NB4 (cell line): ENCODE results near the gene RPTOR.

ENCODE experiments used
- DNase-seq: peaks from one replicate; pipeline ENCODE4 v3.0.0; 2010; ENCODE audit warnings: low read depth
- H3K4me3 ChIP-seq: one replicate; pipeline ENCODE4 v1.5.1; 2011; ENCODE audit warnings: mild to moderate bottlenecking, low read depth, low read length, moderate library complexity
- CTCF ChIP-seq: IDR thresholded peaks from one replicate; pipeline ENCODE4 v1.5.1; 2012; ENCODE audit warnings: low read depth, low read length
- MYC ChIP-seq: IDR thresholded peaks from 2 replicates; pipeline ENCODE4 v1.6.1; 2011; ENCODE audit warnings: low read depth, low read length
- POLR2A ChIP-seq: IDR thresholded peaks from 2 replicates; pipeline ENCODE4 v1.6.1; 2011; ENCODE audit warnings: mild to moderate bottlenecking; ENCODE audit not compliant: insufficient read length; ENCODE audit errors: extremely low read depth
- TF ChIP-seq, protein P1 (sequence below): IDR thresholded peaks from 2 replicates; pipeline ENCODE4 v1.6.1; 2011; ENCODE audit warnings: low read depth, low read length

Gene RPTOR

DNA sequence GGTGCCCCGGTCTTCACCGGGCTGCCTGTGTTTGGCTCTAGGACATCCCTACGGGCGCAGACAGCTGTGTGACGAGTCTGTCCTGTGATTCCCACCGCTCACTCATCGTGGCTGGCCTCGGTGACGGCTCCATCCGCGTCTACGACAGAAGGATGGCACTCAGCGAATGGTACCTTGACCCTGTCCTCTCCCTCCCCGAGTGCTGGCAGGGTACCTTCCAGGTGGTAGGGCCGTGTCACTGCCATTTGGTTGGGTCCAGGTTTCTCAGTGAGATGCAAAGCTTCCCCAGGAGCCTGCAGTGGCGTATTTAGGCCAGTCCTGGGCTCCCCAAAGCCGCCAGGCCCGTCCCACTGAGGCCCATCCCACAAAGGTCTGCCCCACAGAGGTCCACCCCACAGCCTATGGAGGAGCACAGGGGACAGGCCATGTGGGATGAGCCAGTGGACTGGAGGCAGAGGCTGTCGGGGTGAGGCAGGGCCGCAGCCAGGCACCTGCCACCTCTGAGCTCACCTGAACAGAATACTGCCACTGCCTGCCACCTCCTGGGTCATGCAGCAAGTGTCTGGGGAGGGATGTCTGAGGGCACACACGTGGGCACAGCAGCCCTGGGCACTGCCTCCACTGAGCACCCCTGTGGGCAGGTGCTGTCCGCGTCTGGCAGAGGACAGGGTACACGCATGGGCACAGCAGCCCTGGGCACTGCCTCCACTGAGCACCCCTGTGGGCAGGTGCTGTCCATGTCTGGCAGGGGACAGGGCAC lies 415.6 kb downstream of the RPTOR start:
- TF ChIP-seq, protein P1, sequence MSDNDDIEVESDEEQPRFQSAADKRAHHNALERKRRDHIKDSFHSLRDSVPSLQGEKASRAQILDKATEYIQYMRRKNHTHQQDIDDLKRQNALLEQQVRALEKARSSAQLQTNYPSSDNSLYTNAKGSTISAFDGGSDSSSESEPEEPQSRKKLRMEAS, result no peak
- TF ChIP-seq POLR2A (no peak), CTCF (no peak), MYC (no peak)
- DNase-seq, result no peak
- H3K4me3 ChIP-seq, result no peak overlapping the region

- TF ChIP-seq, protein P1, result no peak
- TF ChIP-seq CTCF (no peak), MYC (no peak), POLR2A (no peak)
- no peak overlapping the region for H3K4me3 ChIP-seq
- DNase-seq, result no peak
These were observed 416.3 kb downstream of the RPTOR start for GRCh38 chr17:80960797-80961452.

DNA sequence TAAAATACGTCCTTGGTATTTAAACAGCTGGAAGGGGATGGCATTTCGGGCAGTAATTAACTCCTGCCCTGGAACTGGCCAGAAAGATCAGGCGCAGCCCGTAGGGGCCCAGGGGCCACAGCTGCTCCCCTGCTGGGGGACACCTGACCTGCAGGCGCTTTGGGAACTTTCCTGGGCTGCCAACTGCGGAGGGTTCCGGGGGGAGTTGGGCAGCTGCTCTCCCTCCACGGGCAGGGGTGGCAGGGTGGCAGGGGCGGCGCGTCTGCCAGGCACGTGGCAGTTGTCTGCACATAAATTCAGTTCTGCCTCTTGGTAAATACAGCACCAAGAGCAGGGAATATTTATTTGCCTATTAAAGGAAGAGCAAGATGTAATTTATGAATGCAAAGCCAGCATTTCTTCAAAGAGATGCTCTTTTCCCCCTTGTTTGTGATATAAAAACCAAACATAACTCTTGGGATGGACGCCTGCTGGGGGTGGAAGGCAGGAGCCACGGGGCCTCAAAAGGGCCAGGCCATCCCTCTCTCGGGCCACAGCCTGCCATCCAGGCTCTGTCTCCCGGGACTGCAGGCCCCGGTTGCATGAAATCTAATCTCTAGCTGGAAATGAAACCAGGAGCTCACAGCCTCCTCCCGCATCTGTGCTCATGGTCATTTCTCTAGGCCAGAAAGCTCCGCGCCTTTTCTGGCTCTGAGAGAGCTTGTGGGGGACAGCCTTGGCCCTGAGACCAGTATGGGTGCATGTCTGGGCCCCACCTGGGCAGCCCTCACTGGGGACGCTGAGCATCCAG lies 417.1 kb downstream of the RPTOR start:
- no peak for DNase-seq
- no peak overlapping the region for H3K4me3 ChIP-seq
- TF ChIP-seq, protein P1, result no peak

DNA sequence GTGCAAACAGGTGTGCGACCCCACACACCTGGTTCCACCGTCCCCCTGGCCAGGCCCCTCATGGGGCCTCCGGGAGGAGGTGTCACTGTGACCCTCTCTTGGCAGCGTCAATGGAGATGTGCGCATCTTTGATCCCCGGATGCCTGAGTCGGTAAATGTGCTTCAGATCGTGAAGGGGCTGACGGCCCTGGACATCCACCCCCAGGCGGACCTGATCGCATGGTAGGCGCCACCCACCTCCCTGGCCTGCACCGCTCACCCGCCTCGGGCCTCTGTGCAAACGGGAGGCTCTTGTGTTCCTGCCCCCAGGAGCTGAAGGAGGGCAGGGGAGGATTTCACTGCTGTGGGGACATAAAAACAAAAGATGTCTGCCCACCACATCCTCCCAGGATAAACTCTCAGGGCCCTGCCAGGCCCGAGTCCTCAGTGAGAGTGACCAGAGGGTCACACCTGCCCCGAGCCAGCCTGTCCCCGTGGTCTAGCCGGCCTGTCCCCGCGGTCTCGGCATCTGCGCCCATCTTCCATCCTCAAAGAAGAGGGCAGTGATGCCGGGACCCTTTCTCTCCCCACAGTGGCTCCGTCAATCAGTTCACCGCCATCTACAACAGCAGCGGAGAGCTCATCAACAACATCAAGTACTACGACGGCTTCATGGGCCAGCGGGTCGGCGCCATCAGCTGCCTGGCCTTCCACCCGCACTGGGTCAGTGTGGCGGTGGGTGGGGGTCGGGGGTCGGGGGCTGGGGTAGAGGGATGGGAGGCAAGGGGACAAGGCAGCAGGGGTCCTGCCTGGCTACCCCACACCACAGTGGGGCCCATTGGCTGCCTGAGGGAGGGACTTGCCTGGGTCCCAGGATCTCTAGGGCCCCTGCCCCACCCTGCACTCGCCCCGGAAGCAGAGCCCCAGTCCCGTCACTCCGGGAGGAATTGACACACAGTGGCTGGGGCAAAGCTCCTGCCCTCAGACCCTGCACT lies 418.0 kb downstream of the RPTOR start:
- no peak for DNase-seq
- H3K4me3 ChIP-seq, result no peak overlapping the region
- TF ChIP-seq MYC (no peak), POLR2A (no peak), CTCF (no peak)
- TF ChIP-seq, protein P1, result no peak

DNA sequence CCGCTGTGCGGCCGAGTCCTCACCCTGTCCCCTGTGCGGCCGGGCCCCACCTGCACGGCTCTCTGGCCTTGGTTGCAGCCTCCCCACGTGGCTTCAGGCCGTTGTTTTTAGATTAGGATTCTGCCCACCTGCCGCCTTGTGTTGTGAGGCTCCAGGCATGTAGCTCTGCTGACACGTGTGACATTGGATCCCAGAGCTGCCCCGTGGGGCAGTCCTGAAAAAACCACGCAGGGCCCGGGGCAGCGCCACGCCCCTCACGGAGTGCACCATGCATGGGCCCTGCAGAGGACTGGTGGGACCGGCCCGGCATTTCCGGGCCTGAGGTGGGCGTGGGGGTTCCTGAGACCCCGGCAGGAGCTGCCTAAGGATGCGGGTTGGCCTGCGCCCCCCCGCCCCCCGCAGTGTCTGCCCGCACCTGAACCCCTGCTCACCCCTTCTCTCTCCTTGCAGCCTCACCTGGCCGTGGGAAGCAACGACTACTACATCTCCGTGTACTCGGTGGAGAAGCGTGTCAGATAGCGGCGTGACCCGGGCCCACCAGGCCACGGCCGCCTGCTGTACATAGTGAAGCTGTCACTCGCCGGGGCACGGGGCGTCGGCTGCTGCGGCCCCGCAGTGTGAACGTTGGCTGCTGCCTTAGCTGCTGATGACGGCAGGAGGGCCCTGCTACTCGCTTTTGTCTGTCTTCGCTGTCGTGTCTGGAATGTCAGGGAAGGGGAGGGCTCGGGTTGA lies 419.3 kb downstream of the RPTOR start:
- TF ChIP-seq POLR2A (no peak), MYC (no peak), CTCF (no peak)
- TF ChIP-seq, protein P1, result no peak
- no peak overlapping the region for H3K4me3 ChIP-seq
- DNase-seq, result no peak
